Stimulated activated naive CD8-positive, alpha-beta T cell treated with anti-CD3 and anti-CD28 coated beads, Interleukin-15, Interleukin-2, amounts not matched to agents 100 ng/mL and 50 ng/mL, for 24 hours (primary cell): ENCODE measurements around the gene ERP44.
"Not testable (repeated sequence)": the region's sequence is repeated elsewhere in the genome, so short reads cannot be mapped to it uniquely, and the experiment has no call there.

Experiments
- H3K27ac Mint-ChIP-seq: one replicate; pipeline ENCODE4 v1.8.0; 2021; ENCODE audit warnings: mild to moderate bottlenecking, mixed read lengths
- H3K27me3 Mint-ChIP-seq: one replicate; pipeline ENCODE4 v1.8.0; 2021; ENCODE audit warnings: mixed read lengths
- H3K36me3 Mint-ChIP-seq: one replicate; pipeline ENCODE4 v1.8.0; 2021; ENCODE audit warnings: low read depth, mixed read lengths
- H3K4me1 Mint-ChIP-seq: one replicate; pipeline ENCODE4 v1.8.0; 2021; ENCODE audit warnings: low read depth, mixed read lengths
- H3K4me3 Mint-ChIP-seq: one replicate; pipeline ENCODE4 v1.8.0; 2021; ENCODE audit warnings: mild to moderate bottlenecking, mixed read lengths
- H3K9me3 Mint-ChIP-seq: one replicate; pipeline ENCODE4 v1.8.0; 2021; ENCODE audit warnings: mixed read lengths

ERP44 gene

GRCh38 chr9:100088202-100088601 lies 10.6 kb downstream of the ERP44 start:
- H3K27me3 Mint-ChIP-seq: no peaks in the 10 kb centered on the region
- peaks cover 85% of the 10 kb centered on the region for H3K4me1 Mint-ChIP-seq
- H3K27ac Mint-ChIP-seq: peak overlapping the region; percentile 73
- peak overlapping the region; percentile 55 for H3K4me3 Mint-ChIP-seq
- H3K9me3 Mint-ChIP-seq: no peaks in the 10 kb centered on the region
- peaks cover 6% of the 10 kb centered on the region for H3K36me3 Mint-ChIP-seq

GRCh38 chr9:100087218-100087617 lies 11.6 kb downstream of the ERP44 start:
- peak overlapping the region; percentile 54 for H3K27ac Mint-ChIP-seq
- no peaks in the 10 kb centered on the region for H3K27me3 Mint-ChIP-seq
- H3K9me3 Mint-ChIP-seq: no peaks in the 10 kb centered on the region
- peak overlapping the region; percentile 55 for H3K4me3 Mint-ChIP-seq
- H3K36me3 Mint-ChIP-seq: peaks cover 6% of the 10 kb centered on the region
- H3K4me1 Mint-ChIP-seq: peaks cover 87% of the 10 kb centered on the region

GRCh38 chr9:100086097-100086635 lies 12.6 kb downstream of the ERP44 start:
- no peaks in the 10 kb centered on the region for H3K27me3 Mint-ChIP-seq
- peaks cover 87% of the 10 kb centered on the region for H3K4me1 Mint-ChIP-seq
- no peaks in the 10 kb centered on the region for H3K36me3 Mint-ChIP-seq
- no peaks in the 10 kb centered on the region for H3K9me3 Mint-ChIP-seq
- no peak overlapping the region for H3K27ac Mint-ChIP-seq
- H3K4me3 Mint-ChIP-seq: no peak overlapping the region

GRCh38 chr9:100084734-100085133 lies 14.1 kb downstream of the ERP44 start:
- no peak overlapping the region for H3K4me3 Mint-ChIP-seq
- no peaks in the 10 kb centered on the region for H3K36me3 Mint-ChIP-seq
- peaks cover 90% of the 10 kb centered on the region for H3K4me1 Mint-ChIP-seq
- peak overlapping the region; percentile 53 for H3K27ac Mint-ChIP-seq
- no peaks in the 10 kb centered on the region for H3K9me3 Mint-ChIP-seq
- no peaks in the 10 kb centered on the region for H3K27me3 Mint-ChIP-seq

- H3K27me3 Mint-ChIP-seq: no peaks in the 10 kb centered on the region
These were observed 14.7 kb downstream of the ERP44 start for GRCh38 chr9:100084128-100084453.

GRCh38 chr9:100083448-100084127 lies 15.2 kb downstream of the ERP44 start:
- H3K27ac Mint-ChIP-seq: peak overlapping the region; percentile 78
- H3K4me1 Mint-ChIP-seq: peaks cover 89% of the 10 kb centered on the region
- H3K27me3 Mint-ChIP-seq: no peaks in the 10 kb centered on the region
- no peaks in the 10 kb centered on the region for H3K9me3 Mint-ChIP-seq
- peak overlapping the region; percentile 57 for H3K4me3 Mint-ChIP-seq
- H3K36me3 Mint-ChIP-seq: peaks cover 5% of the 10 kb centered on the region

More at GRCh38 chr9:100084128-100084453, 14.7 kb downstream of the ERP44 start:
- H3K4me3 Mint-ChIP-seq: peak overlapping the region; percentile 57
- H3K36me3 Mint-ChIP-seq: peaks cover under 1% of the 10 kb centered on the region
- no peaks in the 10 kb centered on the region for H3K9me3 Mint-ChIP-seq
- H3K4me1 Mint-ChIP-seq: peaks cover 89% of the 10 kb centered on the region
- peak overlapping the region; percentile 78 for H3K27ac Mint-ChIP-seq

GRCh38 chr9:100082782-100083181 lies 16.0 kb downstream of the ERP44 start:
- peaks cover 85% of the 10 kb centered on the region for H3K4me1 Mint-ChIP-seq
- no peak overlapping the region for H3K4me3 Mint-ChIP-seq
- H3K9me3 Mint-ChIP-seq: no peaks in the 10 kb centered on the region
- peaks cover 8% of the 10 kb centered on the region for H3K36me3 Mint-ChIP-seq
- H3K27ac Mint-ChIP-seq: peak overlapping the region; percentile 31
- H3K27me3 Mint-ChIP-seq: no peaks in the 10 kb centered on the region

- Mint-ChIP-seq H3K4me1 (peaks cover 46% of the 10 kb centered on the region), H3K36me3 (peaks cover 16% of the 10 kb centered on the region)
- not testable (repeated sequence) for H3K4me3 Mint-ChIP-seq, H3K9me3 Mint-ChIP-seq, H3K27ac Mint-ChIP-seq, H3K27me3 Mint-ChIP-seq
These were observed 22.5 kb downstream of the ERP44 start for GRCh38 chr9:100076256-100076655.

GRCh38 chr9:100074989-100075388 lies 23.8 kb downstream of the ERP44 start:
- Mint-ChIP-seq H3K9me3 (no peaks in the 10 kb centered on the region), H3K4me1 (peaks cover 47% of the 10 kb centered on the region), H3K27me3 (no peaks in the 10 kb centered on the region), H3K4me3 (no peak overlapping the region), H3K36me3 (peaks cover 16% of the 10 kb centered on the region), H3K27ac (no peak overlapping the region)

GRCh38 chr9:100074093-100074492 lies 24.7 kb downstream of the ERP44 start:
- H3K9me3 Mint-ChIP-seq: no peaks in the 10 kb centered on the region
- peaks cover 15% of the 10 kb centered on the region for H3K36me3 Mint-ChIP-seq
- H3K4me3 Mint-ChIP-seq: no peak overlapping the region
- peaks cover 49% of the 10 kb centered on the region for H3K4me1 Mint-ChIP-seq
- H3K27ac Mint-ChIP-seq: no peak overlapping the region
- H3K27me3 Mint-ChIP-seq: no peaks in the 10 kb centered on the region

GRCh38 chr9:100072805-100073204 lies 26.0 kb downstream of the ERP44 start:
- no peaks in the 10 kb centered on the region for H3K27me3 Mint-ChIP-seq
- peaks cover 40% of the 10 kb centered on the region for H3K4me1 Mint-ChIP-seq
- H3K27ac Mint-ChIP-seq: no peak overlapping the region
- no peak overlapping the region for H3K4me3 Mint-ChIP-seq
- H3K36me3 Mint-ChIP-seq: peaks cover 8% of the 10 kb centered on the region
- H3K9me3 Mint-ChIP-seq: no peaks in the 10 kb centered on the region

- peaks cover 45% of the 10 kb centered on the region for H3K4me1 Mint-ChIP-seq
- no peak overlapping the region for H3K4me3 Mint-ChIP-seq
- H3K27ac Mint-ChIP-seq: no peak overlapping the region
- H3K27me3 Mint-ChIP-seq: no peaks in the 10 kb centered on the region
- H3K36me3 Mint-ChIP-seq: no peaks in the 10 kb centered on the region
- H3K9me3 Mint-ChIP-seq: no peaks in the 10 kb centered on the region
These were observed 27.5 kb downstream of the ERP44 start for GRCh38 chr9:100071271-100071670.

GRCh38 chr9:100070104-100071041 lies 28.4 kb downstream of the ERP44 start:
- Mint-ChIP-seq H3K27me3 (no peaks in the 10 kb centered on the region), H3K36me3 (no peaks in the 10 kb centered on the region), H3K4me3 (no peak overlapping the region), H3K9me3 (no peaks in the 10 kb centered on the region), H3K27ac (no peak overlapping the region), H3K4me1 (peaks cover 46% of the 10 kb centered on the region)

- not testable (repeated sequence) for H3K27ac Mint-ChIP-seq, H3K4me3 Mint-ChIP-seq, H3K36me3 Mint-ChIP-seq, H3K9me3 Mint-ChIP-seq, H3K27me3 Mint-ChIP-seq
- peaks cover 41% of the 10 kb centered on the region for H3K4me1 Mint-ChIP-seq
These were observed 29.7 kb downstream of the ERP44 start for GRCh38 chr9:100069068-100069467.

GRCh38 chr9:100067990-100068389 lies 30.8 kb downstream of the ERP44 start:
- not testable (repeated sequence) for H3K27me3 Mint-ChIP-seq, H3K27ac Mint-ChIP-seq, H3K4me3 Mint-ChIP-seq, H3K36me3 Mint-ChIP-seq, H3K9me3 Mint-ChIP-seq
- peaks cover 33% of the 10 kb centered on the region for H3K4me1 Mint-ChIP-seq
